ENCODE measurements around the gene PCSK4. TPM values are rescaled to one million over a fixed set of nuclear protein-coding genes. Genes with fewer than 3 reads are reported as not detected.
A peak's percentile ranks its signal among the peaks of the same experiment; 100 is the strongest.

The PCSK4 gene
- total and polyA plus RNA-seq, 4 donors: 0.75 to 6.0 (median 3.1) TPM; not detected in 1

GRCh38 chr19:1471515-1472160 lies 18.5 kb downstream of the PCSK4 start:
- intact Hi-C loops (cut with DNase I): no loop called here
- DNase-seq (no peak), ATAC-seq (ENCODE audit: low FRiP score) (no peak)
- H3K27me3 ChIP-seq (ENCODE audit: control insufficient read depth in 1 of 2, insufficient read depth in 2 of 2, low read length in 1 of 2): peaks cover 0 to 2% of the 10 kb centered on the region in 2 donors
- H3K9me3 ChIP-seq (ENCODE audit: control insufficient read depth, low read length): no peaks in the 10 kb centered on the region
- H3K4me1 ChIP-seq (ENCODE audit: control insufficient read depth in 1 of 2, insufficient read depth in 2 of 2, low read length in 2 of 2): no peaks in the 10 kb centered on the region
- H3K27ac ChIP-seq (ENCODE audit: low read depth in 1 of 2, low read length in 2 of 2): no peak overlapping the region
- no peak overlapping the region for H3K4me3 ChIP-seq (ENCODE audit: low read length in 2 of 2)
- WGBS, 2 donors: 26 to 28% methylated on average over 24 of the region's 24 CpGs
- H3K36me3 ChIP-seq (ENCODE audit: control insufficient read depth in 1 of 2, insufficient read depth in 2 of 2, low read length in 1 of 2): no peaks in the 10 kb centered on the region

GRCh38 chr19:1471010-1471514 lies 19.1 kb downstream of the PCSK4 start:
- H3K4me3 ChIP-seq (ENCODE audit: low read length in 2 of 2): peak overlapping the region in 1 of 2 donors; percentile 10
- H3K4me1 ChIP-seq (ENCODE audit: control insufficient read depth in 1 of 2, insufficient read depth in 2 of 2, low read length in 2 of 2): no peaks in the 10 kb centered on the region
- ATAC-seq (ENCODE audit: low FRiP score): no peak

DNA sequence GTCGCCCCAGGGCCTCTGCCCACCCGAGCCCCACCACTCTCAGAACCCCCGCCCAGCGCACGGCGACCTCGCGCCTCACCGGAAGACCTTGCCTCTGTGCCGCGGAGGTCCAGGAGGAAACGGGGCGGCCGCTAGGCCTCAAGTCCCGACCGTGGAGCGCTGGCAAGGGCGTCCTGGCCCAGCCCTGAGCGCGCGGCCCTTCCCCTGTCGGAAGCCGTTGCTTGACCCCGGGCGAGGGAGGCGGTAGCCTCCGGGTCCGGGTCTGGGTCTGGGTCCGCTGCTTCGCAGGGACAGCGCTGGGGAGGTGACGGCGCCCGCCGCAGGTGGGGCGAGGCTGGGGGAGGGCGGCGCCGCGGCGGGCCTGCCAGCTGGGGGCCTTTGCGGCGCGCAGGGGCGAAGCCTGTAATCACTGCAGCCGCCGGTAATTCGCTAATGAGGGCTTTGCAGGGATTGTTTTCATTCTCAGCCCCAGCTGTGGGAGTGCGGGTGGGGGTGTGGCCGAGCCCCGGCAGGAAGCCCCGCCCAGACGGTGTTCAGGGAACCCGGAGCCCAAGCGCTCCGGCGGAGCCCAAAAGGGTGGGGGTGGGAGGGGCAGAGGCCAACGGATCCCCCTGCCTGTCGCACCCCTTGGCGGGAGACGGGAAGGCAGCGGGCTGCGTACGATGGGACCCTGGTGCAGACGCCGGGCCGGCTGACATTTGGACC lies 19.7 kb downstream of the PCSK4 start:
- ATAC-seq (ENCODE audit: low FRiP score) (peak; percentile 17), DNase-seq (no peak)
- Histone ChIP-seq H3K4me3 (ENCODE audit: low read length in 2 of 2) (peak overlapping the region in 1 of 2 donors; percentile 10), H3K27me3 (ENCODE audit: control insufficient read depth in 1 of 2, insufficient read depth in 2 of 2, low read length in 1 of 2) (peaks cover 0 to 2% of the 10 kb centered on the region in 2 donors), H3K27ac (ENCODE audit: low read depth in 1 of 2, low read length in 2 of 2) (no peak overlapping the region), H3K36me3 (ENCODE audit: control insufficient read depth in 1 of 2, insufficient read depth in 2 of 2, low read length in 1 of 2) (no peaks in the 10 kb centered on the region), H3K4me1 (ENCODE audit: control insufficient read depth in 1 of 2, insufficient read depth in 2 of 2, low read length in 2 of 2) (no peaks in the 10 kb centered on the region), H3K9me3 (ENCODE audit: control insufficient read depth, low read length) (no peaks in the 10 kb centered on the region)
- WGBS, 2 donors: 1 to 2% methylated on average over 64 to 67 of the region's 67 CpGs
- intact Hi-C loops (cut with DNase I): no loop called here

More at GRCh38 chr19:1471010-1471514, 19.1 kb downstream of the PCSK4 start:
- 7 to 8% methylated on average over 28 of the region's 28 CpGs for WGBS, 2 donors
- intact Hi-C loops (cut with DNase I): no loop called here
- H3K36me3 ChIP-seq (ENCODE audit: control insufficient read depth in 1 of 2, insufficient read depth in 2 of 2, low read length in 1 of 2): no peaks in the 10 kb centered on the region
- DNase-seq: no peak
- H3K9me3 ChIP-seq (ENCODE audit: control insufficient read depth, low read length): no peaks in the 10 kb centered on the region
- no peak overlapping the region for H3K27ac ChIP-seq (ENCODE audit: low read depth in 1 of 2, low read length in 2 of 2)
- H3K27me3 ChIP-seq (ENCODE audit: control insufficient read depth in 1 of 2, insufficient read depth in 2 of 2, low read length in 1 of 2): peaks cover 0 to 2% of the 10 kb centered on the region in 2 donors

DNA sequence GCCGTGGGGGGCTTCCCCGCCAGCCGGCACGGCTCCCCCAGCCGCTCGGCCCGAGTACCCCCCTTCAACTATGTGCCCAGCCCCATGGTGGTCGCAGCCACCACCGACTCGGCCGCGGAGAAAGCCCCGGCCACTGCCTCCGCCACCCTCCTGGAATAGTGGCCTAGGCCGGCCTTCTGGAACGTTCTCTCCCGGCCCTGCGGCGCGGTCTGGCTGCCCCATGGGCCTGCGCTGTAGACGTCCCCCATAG lies 20.2 kb downstream of the PCSK4 start:
- H3K36me3 ChIP-seq (ENCODE audit: control insufficient read depth in 1 of 2, insufficient read depth in 2 of 2, low read length in 1 of 2): no peaks in the 10 kb centered on the region
- H3K27ac ChIP-seq (ENCODE audit: low read depth in 1 of 2, low read length in 2 of 2): no peak overlapping the region
- WGBS, 2 donors: 2 to 4% methylated on average over 16 to 22 of the region's 22 CpGs
- no peaks in the 10 kb centered on the region for H3K4me1 ChIP-seq (ENCODE audit: control insufficient read depth in 1 of 2, insufficient read depth in 2 of 2, low read length in 2 of 2)
- H3K4me3 ChIP-seq (ENCODE audit: low read length in 2 of 2): no peak overlapping the region
- H3K27me3 ChIP-seq (ENCODE audit: control insufficient read depth in 1 of 2, insufficient read depth in 2 of 2, low read length in 1 of 2): peaks cover 0 to 2% of the 10 kb centered on the region in 2 donors
- H3K9me3 ChIP-seq (ENCODE audit: control insufficient read depth, low read length): no peaks in the 10 kb centered on the region
- intact Hi-C loops (cut with DNase I): no loop called here
- no peak for ATAC-seq (ENCODE audit: low FRiP score)
- DNase-seq: no peak

DNA sequence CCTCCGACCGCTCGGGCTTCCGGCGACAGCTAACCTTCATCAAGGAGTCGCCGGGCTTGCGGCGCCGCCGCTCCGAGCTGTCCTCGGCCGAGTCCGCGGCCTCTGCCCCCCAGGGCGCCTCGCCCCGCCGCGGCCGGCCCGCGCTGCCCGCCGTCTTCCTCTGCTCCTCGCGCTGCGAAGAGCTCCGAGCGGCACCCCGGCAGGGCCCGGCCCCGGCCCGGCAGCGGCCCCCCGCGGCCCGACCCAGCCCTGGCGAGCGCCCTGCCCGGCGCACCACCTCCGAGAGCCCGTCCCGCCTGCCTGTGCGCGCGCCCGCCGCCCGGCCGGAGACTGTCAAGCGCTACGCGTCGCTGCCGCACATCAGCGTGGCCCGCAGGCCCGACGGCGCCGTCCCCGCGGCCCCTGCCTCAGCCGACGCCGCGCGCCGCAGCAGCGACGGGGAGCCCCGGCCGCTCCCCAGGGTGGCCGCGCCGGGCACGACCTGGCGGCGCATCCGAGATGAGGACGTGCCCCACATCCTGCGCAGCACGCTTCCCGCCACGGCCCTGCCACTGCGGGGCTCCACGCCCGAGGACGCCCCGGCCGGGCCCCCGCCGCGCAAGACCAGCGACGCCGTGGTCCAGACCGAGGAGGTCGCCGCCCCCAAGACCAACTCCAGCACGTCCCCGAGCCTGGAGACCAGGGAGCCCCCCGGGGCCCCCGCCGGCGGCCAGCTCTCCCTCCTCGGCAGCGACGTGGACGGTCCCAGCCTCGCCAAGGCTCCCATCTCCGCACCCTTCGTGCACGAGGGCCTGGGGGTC lies 20.7 kb downstream of the PCSK4 start:
- 2% methylated on average over 73 to 117 of the region's 117 CpGs for WGBS, 2 donors
- no peaks in the 10 kb centered on the region for H3K9me3 ChIP-seq (ENCODE audit: control insufficient read depth, low read length)
- no peak overlapping the region for H3K4me3 ChIP-seq (ENCODE audit: low read length in 2 of 2)
- intact Hi-C loops (cut with DNase I): no loop called here
- H3K27ac ChIP-seq (ENCODE audit: low read depth in 1 of 2, low read length in 2 of 2): no peak overlapping the region
- no peaks in the 10 kb centered on the region for H3K4me1 ChIP-seq (ENCODE audit: control insufficient read depth in 1 of 2, insufficient read depth in 2 of 2, low read length in 2 of 2)
- ATAC-seq (ENCODE audit: low FRiP score): no peak
- H3K36me3 ChIP-seq (ENCODE audit: control insufficient read depth in 1 of 2, insufficient read depth in 2 of 2, low read length in 1 of 2): no peaks in the 10 kb centered on the region
- DNase-seq: no peak
- peaks cover 0 to 2% of the 10 kb centered on the region in 2 donors for H3K27me3 ChIP-seq (ENCODE audit: control insufficient read depth in 1 of 2, insufficient read depth in 2 of 2, low read length in 1 of 2)

GRCh38 chr19:1468821-1469254 lies 21.3 kb downstream of the PCSK4 start:
- no peak for ATAC-seq (ENCODE audit: low FRiP score)
- no peaks in the 10 kb centered on the region for H3K4me1 ChIP-seq (ENCODE audit: control insufficient read depth in 1 of 2, insufficient read depth in 2 of 2, low read length in 2 of 2)

DNA sequence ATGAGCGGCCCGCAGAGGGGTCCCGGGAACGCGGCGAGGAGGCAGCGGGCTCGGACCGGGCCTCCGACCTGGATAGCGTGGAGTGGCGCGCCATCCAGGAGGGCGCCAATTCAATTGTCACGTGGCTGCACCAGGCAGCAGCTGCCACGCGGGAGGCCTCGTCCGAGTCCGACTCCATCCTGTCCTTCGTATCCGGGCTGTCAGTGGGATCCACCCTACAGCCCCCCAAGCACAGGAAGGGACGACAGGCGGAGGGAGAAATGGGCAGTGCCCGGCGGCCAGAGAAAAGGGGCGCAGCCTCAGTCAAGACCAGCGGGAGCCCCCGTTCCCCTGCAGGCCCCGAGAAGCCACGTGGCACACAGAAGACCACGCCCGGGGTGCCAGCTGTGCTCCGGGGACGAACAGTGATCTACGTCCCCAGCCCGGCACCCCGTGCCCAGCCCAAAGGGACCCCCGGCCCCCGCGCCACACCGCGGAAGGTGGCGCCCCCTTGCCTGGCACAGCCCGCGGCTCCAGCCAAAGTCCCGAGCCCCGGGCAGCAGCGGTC lies 21.8 kb downstream of the PCSK4 start:
- H3K4me1 ChIP-seq (ENCODE audit: control insufficient read depth in 1 of 2, insufficient read depth in 2 of 2, low read length in 2 of 2): no peaks in the 10 kb centered on the region
- peaks cover 0 to 2% of the 10 kb centered on the region in 2 donors for H3K27me3 ChIP-seq (ENCODE audit: control insufficient read depth in 1 of 2, insufficient read depth in 2 of 2, low read length in 1 of 2)
- ATAC-seq (ENCODE audit: low FRiP score) (no peak), DNase-seq (no peak)
- H3K36me3 ChIP-seq (ENCODE audit: control insufficient read depth in 1 of 2, insufficient read depth in 2 of 2, low read length in 1 of 2): no peaks in the 10 kb centered on the region
- intact Hi-C loops (cut with DNase I): no loop called here
- no peak overlapping the region for H3K4me3 ChIP-seq (ENCODE audit: low read length in 2 of 2)
- H3K27ac ChIP-seq (ENCODE audit: low read depth in 1 of 2, low read length in 2 of 2): no peak overlapping the region
- 5 to 8% methylated on average over 42 to 49 of the region's 49 CpGs for WGBS, 2 donors
- H3K9me3 ChIP-seq (ENCODE audit: control insufficient read depth, low read length): no peaks in the 10 kb centered on the region

More at GRCh38 chr19:1468821-1469254, 21.3 kb downstream of the PCSK4 start:
- H3K4me3 ChIP-seq (ENCODE audit: low read length in 2 of 2): no peak overlapping the region
- DNase-seq: no peak
- intact Hi-C loops (cut with DNase I): no loop called here
- H3K27ac ChIP-seq (ENCODE audit: low read depth in 1 of 2, low read length in 2 of 2): no peak overlapping the region
- no peaks in the 10 kb centered on the region for H3K9me3 ChIP-seq (ENCODE audit: control insufficient read depth, low read length)
- peaks cover 0 to 2% of the 10 kb centered on the region in 2 donors for H3K27me3 ChIP-seq (ENCODE audit: control insufficient read depth in 1 of 2, insufficient read depth in 2 of 2, low read length in 1 of 2)
- H3K36me3 ChIP-seq (ENCODE audit: control insufficient read depth in 1 of 2, insufficient read depth in 2 of 2, low read length in 1 of 2): no peaks in the 10 kb centered on the region
- 3% methylated on average over 23 to 47 of the region's 47 CpGs for WGBS, 2 donors

DNA sequence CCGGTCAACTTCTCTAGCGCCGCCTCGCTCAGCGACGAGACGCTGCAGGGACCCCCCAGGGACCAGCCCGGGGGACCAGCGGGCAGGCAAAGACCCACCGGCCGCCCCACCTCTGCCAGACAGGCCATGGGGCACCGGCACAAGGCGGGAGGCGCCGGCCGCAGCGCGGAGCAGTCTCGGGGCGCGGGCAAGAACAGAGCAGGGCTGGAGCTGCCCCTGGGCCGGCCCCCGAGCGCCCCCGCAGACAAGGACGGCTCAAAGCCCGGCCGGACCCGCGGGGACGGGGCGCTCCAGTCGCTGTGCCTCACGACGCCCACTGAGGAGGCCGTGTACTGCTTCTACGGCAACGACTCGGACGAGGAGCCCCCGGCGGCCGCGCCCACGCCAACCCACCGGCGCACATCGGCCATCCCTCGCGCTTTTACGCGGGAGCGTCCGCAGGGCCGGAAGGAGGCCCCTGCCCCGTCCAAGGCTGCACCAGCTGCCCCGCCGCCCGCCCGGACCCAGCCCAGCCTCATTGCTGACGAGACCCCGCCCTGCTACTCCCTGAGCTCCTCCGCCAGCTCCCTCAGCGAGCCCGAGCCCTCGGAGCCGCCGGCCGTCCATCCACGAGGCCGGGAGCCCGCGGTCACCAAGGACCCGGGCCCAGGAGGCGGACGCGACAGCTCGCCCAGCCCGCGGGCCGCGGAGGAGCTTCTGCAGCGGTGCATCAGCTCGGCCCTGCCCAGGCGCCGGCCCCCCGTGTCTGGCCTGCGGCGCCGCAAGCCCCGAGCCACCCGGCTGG lies 22.5 kb downstream of the PCSK4 start:
- Histone ChIP-seq H3K4me1 (ENCODE audit: control insufficient read depth in 1 of 2, insufficient read depth in 2 of 2, low read length in 2 of 2) (no peaks in the 10 kb centered on the region), H3K4me3 (ENCODE audit: low read length in 2 of 2) (no peak overlapping the region), H3K9me3 (ENCODE audit: control insufficient read depth, low read length) (no peaks in the 10 kb centered on the region), H3K36me3 (ENCODE audit: control insufficient read depth in 1 of 2, insufficient read depth in 2 of 2, low read length in 1 of 2) (no peaks in the 10 kb centered on the region), H3K27me3 (ENCODE audit: control insufficient read depth in 1 of 2, insufficient read depth in 2 of 2, low read length in 1 of 2) (peaks cover 0 to 2% of the 10 kb centered on the region in 2 donors), H3K27ac (ENCODE audit: low read depth in 1 of 2, low read length in 2 of 2) (no peak overlapping the region)
- DNase-seq (no peak), ATAC-seq (ENCODE audit: low FRiP score) (no peak)
- intact Hi-C loops (cut with DNase I): no loop called here
- WGBS, 2 donors: 3 to 4% methylated on average over 71 to 92 of the region's 92 CpGs
